AG04450 (cell line): ENCODE data around the gene CEACAM3. TPM values are rescaled to one million over a fixed set of nuclear protein-coding genes. Genes with fewer than 3 reads are reported as not detected.

Experiments
- CTCF ChIA-PET: fragments of 300-600, 350-600 bp; formaldehyde crosslinking; extraction: SDS; loops from one replicate; lab custom pipeline; 2022; ENCODE audit warnings: antibody characterized with exemption, inconsistent platforms; lab: Charles Lee
- POLR2A ChIA-PET: fragments of 350-600 bp; formaldehyde crosslinking; extraction: SDS; loops from one replicate; lab custom pipeline; 2021; ENCODE audit warnings: antibody characterized with exemption, inconsistent platforms; lab: Yijun Ruan, JAX
- DNase-seq: peaks from one replicate; pipeline ENCODE4 v3.0.0-alpha.2; 2011; ENCODE audit warnings: low read depth, low spot score
- H3K27ac ChIP-seq: one replicate; pipeline ENCODE4 v1.5.1; 2012; ENCODE audit warnings: low read depth, low read length, control low read depth
- H3K27me3 ChIP-seq: one replicate; pipeline ENCODE4 v1.6.0; 2012; ENCODE audit warnings: low read length; ENCODE audit not compliant: control insufficient read depth, insufficient read depth
- H3K4me3 ChIP-seq: 2 replicates; pipeline ENCODE4 v1.5.1; 2011; ENCODE audit warnings: mild to moderate bottlenecking, low read depth, low read length, control low read depth
- H3K9me3 ChIP-seq: 2 replicates; pipeline ENCODE4 v1.5.1; 2012; ENCODE audit warnings: low read length; ENCODE audit not compliant: control insufficient read depth, insufficient read depth
- CTCF ChIP-seq: IDR thresholded peaks from 2 replicates; pipeline ENCODE4 v1.5.1; 2011; ENCODE audit warnings: low read depth, low read length, control low read depth, inconsistent platforms
- polyA plus RNA-seq: library from polyadenylated mRNA; depleted of rRNA; stranded (reverse); fragments of >200 nt; gene quantifications from 2 replicates; pipeline ENCODE4 v1.2.3, GENCODE V29; 2011

The CEACAM3 gene
- polyA plus RNA-seq, 1 experiment = not detected

GRCh38 chr19:41792513-41793413 is 3.6 kb upstream of the CEACAM3 start:
- no peaks in the 10 kb centered on the region for H3K27me3 ChIP-seq
- H3K9me3 ChIP-seq = no peaks in the 10 kb centered on the region
- DNase-seq = no peak
- H3K4me3 ChIP-seq = no peak overlapping the region
- ChIA-PET CTCF (interaction anchor here (0.6 to 3.1 kb wide), 8 partner anchors 8 to 50 kb away, joined by 3 to 19 read pairs (median 3); no protein-coding TSS in a partner anchor), POLR2A (no interaction called here)
- H3K27ac ChIP-seq = no peak overlapping the region
- TF ChIP-seq CTCF = peak; percentile 66

- no peaks in the 10 kb centered on the region for H3K27me3 ChIP-seq
- no peaks in the 10 kb centered on the region for H3K9me3 ChIP-seq
- no peak overlapping the region for H3K4me3 ChIP-seq
- ChIA-PET CTCF (interaction anchor here (0.7 to 3.1 kb wide), 7 partner anchors 9 to 68 kb away, joined by 3 to 19 read pairs (median 4); no protein-coding TSS in a partner anchor), POLR2A (no interaction called here)
- no peak overlapping the region for H3K27ac ChIP-seq
- no peak for TF ChIP-seq CTCF
- no peak for DNase-seq
These were observed 3.0 kb upstream of the CEACAM3 start for GRCh38 chr19:41793414-41793727.

- Histone ChIP-seq H3K27ac (no peak overlapping the region), H3K4me3 (no peak overlapping the region), H3K27me3 (no peaks in the 10 kb centered on the region), H3K9me3 (no peaks in the 10 kb centered on the region)
- CTCF ChIA-PET = interaction anchor here (0.9 to 3.1 kb wide), 18 partner anchors 9 to 346 kb away, joined by 3 to 23 read pairs (median 4); no protein-coding TSS in a partner anchor
- DNase-seq = no peak
- peak; percentile 81 for TF ChIP-seq CTCF
- POLR2A ChIA-PET = no interaction called here
These were observed 1.3 kb upstream of the CEACAM3 start for GRCh38 chr19:41795031-41795461.

GRCh38 chr19:41796901-41797300 is 514 bp downstream of the CEACAM3 start:
- no peak for TF ChIP-seq CTCF
- CTCF ChIA-PET = no interaction called here
- H3K4me3 ChIP-seq = no peak overlapping the region

GRCh38 chr19:41799444-41800000 is 3.1 kb downstream of the CEACAM3 start:
- POLR2A ChIA-PET = no interaction called here

More at GRCh38 chr19:41796901-41797300, 514 bp downstream of the CEACAM3 start:
- Histone ChIP-seq H3K27ac (no peak overlapping the region), H3K27me3 (no peaks in the 10 kb centered on the region), H3K9me3 (no peaks in the 10 kb centered on the region)
- DNase-seq = no peak
- POLR2A ChIA-PET = no interaction called here

More at GRCh38 chr19:41799444-41800000, 3.1 kb downstream of the CEACAM3 start:
- Histone ChIP-seq H3K27me3 (no peaks in the 10 kb centered on the region), H3K27ac (no peak overlapping the region), H3K4me3 (no peak overlapping the region), H3K9me3 (no peaks in the 10 kb centered on the region)
- TF ChIP-seq CTCF = no peak
- CTCF ChIA-PET = no interaction called here
- DNase-seq = no peak
